ENCODE results near the gene RAB25.

Gene RAB25

DNA sequence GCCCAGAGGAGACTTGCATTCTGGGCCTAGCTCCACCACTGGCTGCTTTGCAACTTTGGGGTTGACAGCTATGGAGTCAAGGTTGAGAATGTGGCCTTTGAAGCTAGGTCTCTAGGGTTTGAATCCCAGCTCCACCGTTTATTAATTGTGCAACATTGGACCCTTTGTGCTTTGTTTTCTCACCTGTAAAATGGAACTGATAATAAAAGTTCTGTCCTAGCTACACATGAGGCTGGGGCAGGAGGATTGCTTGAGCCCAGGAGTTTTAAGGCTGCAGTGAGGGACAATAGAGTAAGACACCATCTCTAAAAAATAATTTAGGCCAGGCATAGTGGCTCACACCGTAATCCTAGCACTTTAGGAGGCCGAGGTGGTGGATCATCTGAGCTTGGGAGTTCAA lies 38.3 kb downstream of the RAB25 start:
- peaks cover 58% of the 10 kb centered on the region for H3K4me1 ChIP-seq (ENCODE audit: low read depth, poor library complexity, severe bottlenecking)
- peak overlapping the region; percentile 2; the same call in 1 of the 2 replicates for H3K27ac ChIP-seq
- H3K79me2 ChIP-seq (ENCODE audit: insufficient read depth, low read depth): no peaks in the 10 kb centered on the region
- no peak overlapping the region for H3K4me3 ChIP-seq (IDR thresholded peaks at IDR 0.05; ENCODE audit: insufficient read depth, low read depth, low read length)
- TF ChIP-seq, protein P1, sequence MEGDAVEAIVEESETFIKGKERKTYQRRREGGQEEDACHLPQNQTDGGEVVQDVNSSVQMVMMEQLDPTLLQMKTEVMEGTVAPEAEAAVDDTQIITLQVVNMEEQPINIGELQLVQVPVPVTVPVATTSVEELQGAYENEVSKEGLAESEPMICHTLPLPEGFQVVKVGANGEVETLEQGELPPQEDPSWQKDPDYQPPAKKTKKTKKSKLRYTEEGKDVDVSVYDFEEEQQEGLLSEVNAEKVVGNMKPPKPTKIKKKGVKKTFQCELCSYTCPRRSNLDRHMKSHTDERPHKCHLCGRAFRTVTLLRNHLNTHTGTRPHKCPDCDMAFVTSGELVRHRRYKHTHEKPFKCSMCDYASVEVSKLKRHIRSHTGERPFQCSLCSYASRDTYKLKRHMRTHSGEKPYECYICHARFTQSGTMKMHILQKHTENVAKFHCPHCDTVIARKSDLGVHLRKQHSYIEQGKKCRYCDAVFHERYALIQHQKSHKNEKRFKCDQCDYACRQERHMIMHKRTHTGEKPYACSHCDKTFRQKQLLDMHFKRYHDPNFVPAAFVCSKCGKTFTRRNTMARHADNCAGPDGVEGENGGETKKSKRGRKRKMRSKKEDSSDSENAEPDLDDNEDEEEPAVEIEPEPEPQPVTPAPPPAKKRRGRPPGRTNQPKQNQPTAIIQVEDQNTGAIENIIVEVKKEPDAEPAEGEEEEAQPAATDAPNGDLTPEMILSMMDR (conservative IDR thresholded peaks at IDR 0.05; ENCODE audit: low read depth, low read length): no peak
- H3K27me3 ChIP-seq (ENCODE audit: insufficient read depth, low read depth): no peaks in the 10 kb centered on the region
- no peak overlapping the region for H3K9ac ChIP-seq
- H3K4me2 ChIP-seq: no peak overlapping the region
- no peaks in the 10 kb centered on the region for H4K20me1 ChIP-seq (ENCODE audit: insufficient read depth)
- no peaks in the 10 kb centered on the region for H3K36me3 ChIP-seq (ENCODE audit: insufficient read depth)
- no peak overlapping the region for H2AFZ ChIP-seq (ENCODE audit: low read depth)

DNA sequence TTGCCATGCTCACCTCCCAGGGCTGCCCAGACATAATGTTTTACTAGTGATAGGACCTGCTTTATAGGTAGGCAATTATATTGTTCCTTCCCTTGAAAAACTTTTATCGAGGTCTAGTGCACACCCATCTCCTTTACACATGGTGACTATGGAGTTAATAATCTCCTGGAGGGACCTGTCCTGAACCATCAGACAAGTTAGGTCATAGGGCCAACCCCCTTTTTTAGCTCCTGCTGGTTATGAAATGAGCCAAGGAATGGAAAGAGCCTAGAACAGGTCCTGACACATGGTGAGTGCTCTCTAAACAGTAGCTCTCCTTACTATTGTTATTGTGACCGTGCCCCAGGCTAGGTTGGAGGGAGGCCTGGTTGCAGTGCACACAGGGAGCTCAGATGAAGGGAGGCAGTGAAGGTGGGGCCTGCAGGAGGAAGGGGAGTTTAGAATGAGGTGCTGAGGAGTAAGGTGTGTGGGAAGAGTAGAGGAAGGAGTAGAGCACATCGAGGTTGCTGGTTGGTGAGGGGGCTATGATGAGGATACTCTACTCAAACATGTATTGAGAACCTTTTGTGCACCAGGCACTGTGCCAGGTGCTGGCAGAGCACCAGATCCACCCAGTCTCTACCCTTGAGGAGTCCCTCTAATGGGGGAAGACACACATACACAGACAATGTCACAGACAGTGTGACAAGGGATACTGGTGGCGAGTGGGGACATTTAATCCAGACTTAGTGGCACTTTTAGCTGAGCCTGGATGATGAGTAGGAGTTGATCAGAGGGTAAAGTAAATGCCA lies 39.4 kb downstream of the RAB25 start:
- TF ChIP-seq, protein P1 (conservative IDR thresholded peaks at IDR 0.05; ENCODE audit: low read depth, low read length): no peak
- H3K36me3 ChIP-seq (ENCODE audit: insufficient read depth): no peaks in the 10 kb centered on the region
- H3K27ac ChIP-seq: no peak overlapping the region
- no peaks in the 10 kb centered on the region for H4K20me1 ChIP-seq (ENCODE audit: insufficient read depth)
- H3K4me1 ChIP-seq (ENCODE audit: low read depth, poor library complexity, severe bottlenecking): peaks cover 62% of the 10 kb centered on the region
- no peak overlapping the region for H3K9ac ChIP-seq
- H3K79me2 ChIP-seq (ENCODE audit: insufficient read depth, low read depth): no peaks in the 10 kb centered on the region
- no peak overlapping the region for H3K4me2 ChIP-seq
- H2AFZ ChIP-seq (ENCODE audit: low read depth): no peak overlapping the region
- no peaks in the 10 kb centered on the region for H3K27me3 ChIP-seq (ENCODE audit: insufficient read depth, low read depth)
- no peak overlapping the region for H3K4me3 ChIP-seq (IDR thresholded peaks at IDR 0.05; ENCODE audit: insufficient read depth, low read depth, low read length)

DNA sequence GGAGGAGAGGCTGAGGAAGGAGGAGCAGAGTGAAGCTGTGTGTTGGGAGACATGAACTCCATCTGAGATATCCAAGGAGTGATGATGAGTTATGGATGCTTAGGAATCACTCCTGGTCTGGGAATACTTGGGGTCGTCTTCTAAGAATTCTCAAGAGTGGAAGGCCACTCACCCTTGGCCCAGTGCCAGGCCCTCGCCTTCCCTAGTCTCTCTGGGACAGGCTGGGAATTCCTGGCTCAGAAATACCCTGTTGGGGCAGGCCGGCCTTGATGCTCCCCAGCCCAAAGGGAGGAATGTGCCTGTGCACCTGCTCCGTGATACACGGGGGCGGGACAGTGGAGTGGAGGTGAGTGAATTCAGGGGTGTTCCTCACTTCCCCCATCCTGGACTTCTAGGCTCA lies 40.9 kb downstream of the RAB25 start:
- H3K4me2 ChIP-seq: no peak overlapping the region
- H3K36me3 ChIP-seq (ENCODE audit: insufficient read depth): no peaks in the 10 kb centered on the region
- H2AFZ ChIP-seq (ENCODE audit: low read depth): no peak overlapping the region
- no peak overlapping the region for H3K27ac ChIP-seq
- TF ChIP-seq, protein P1 (conservative IDR thresholded peaks at IDR 0.05; ENCODE audit: low read depth, low read length): no peak
- no peak overlapping the region for H3K4me3 ChIP-seq (IDR thresholded peaks at IDR 0.05; ENCODE audit: insufficient read depth, low read depth, low read length)
- H4K20me1 ChIP-seq (ENCODE audit: insufficient read depth): no peaks in the 10 kb centered on the region
- no peak overlapping the region for H3K9ac ChIP-seq
- no peaks in the 10 kb centered on the region for H3K79me2 ChIP-seq (ENCODE audit: insufficient read depth, low read depth)
- H3K27me3 ChIP-seq (ENCODE audit: insufficient read depth, low read depth): no peaks in the 10 kb centered on the region
- peaks cover 60% of the 10 kb centered on the region for H3K4me1 ChIP-seq (ENCODE audit: low read depth, poor library complexity, severe bottlenecking)

DNA sequence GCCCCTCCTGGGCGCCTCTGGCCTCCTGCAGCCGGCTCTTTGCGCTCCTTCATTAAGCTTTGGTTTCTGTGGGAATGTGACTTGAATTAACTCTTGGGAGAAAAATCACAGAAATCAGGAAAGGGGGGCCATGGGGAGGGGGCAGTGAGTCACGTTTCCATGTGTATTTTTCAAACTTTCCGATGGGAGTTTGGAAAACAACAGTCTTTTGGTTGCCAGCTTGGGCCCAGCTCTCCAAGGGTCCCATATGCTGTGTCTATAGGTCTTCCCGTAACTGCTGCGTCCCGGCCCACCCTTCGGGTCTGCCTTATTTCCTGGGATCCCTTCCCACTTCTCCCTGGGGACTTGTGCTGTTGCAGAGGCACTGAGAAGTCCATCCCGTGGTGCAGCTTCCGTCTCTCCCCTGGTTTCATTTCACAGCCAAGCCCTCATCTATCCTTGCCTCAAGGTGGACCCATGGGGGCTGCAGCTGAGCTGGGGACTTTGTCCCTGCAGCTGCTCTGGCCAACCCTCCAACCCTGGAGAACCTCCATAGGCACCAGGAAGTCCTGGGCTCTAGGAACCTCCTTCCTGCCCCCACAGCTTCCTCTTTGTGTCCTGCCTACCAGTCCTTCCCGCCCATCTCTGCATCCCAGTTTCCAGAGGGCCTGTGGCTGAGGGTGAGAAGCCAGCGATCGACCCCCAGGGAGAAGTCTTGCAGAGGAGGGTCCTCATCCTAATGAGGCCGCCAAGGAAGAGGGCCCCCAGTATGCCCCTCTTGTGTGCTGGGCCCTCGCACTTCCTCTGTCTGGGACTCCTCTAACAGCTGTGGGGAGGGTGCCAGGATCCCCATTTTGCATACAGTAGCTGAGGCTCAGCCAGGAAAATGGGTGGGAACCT lies 41.9 kb downstream of the RAB25 start:
- H4K20me1 ChIP-seq (ENCODE audit: insufficient read depth): no peaks in the 10 kb centered on the region
- H3K79me2 ChIP-seq (ENCODE audit: insufficient read depth, low read depth): no peaks in the 10 kb centered on the region
- H3K36me3 ChIP-seq (ENCODE audit: insufficient read depth): no peaks in the 10 kb centered on the region
- no peak overlapping the region for H3K9ac ChIP-seq
- H3K4me3 ChIP-seq (IDR thresholded peaks at IDR 0.05; ENCODE audit: insufficient read depth, low read depth, low read length): no peak overlapping the region
- TF ChIP-seq, protein P1 (conservative IDR thresholded peaks at IDR 0.05; ENCODE audit: low read depth, low read length): no peak
- no peak overlapping the region for H3K4me2 ChIP-seq
- H3K4me1 ChIP-seq (ENCODE audit: low read depth, poor library complexity, severe bottlenecking): peaks cover 60% of the 10 kb centered on the region
- H3K27ac ChIP-seq: no peak overlapping the region
- no peak overlapping the region for H2AFZ ChIP-seq (ENCODE audit: low read depth)
- no peaks in the 10 kb centered on the region for H3K27me3 ChIP-seq (ENCODE audit: insufficient read depth, low read depth)
